Kidney epithelial cell (primary cell): Measurements from ENCODE around the gene NRP1. TPM values are rescaled to one million over a fixed set of nuclear protein-coding genes. Genes with fewer than 3 reads are reported as not detected.

Experiments used
- DNase-seq: peaks from one replicate; pipeline ENCODE4 v3.0.0-alpha.2; 2010; ENCODE audit warnings: low read depth
- H3K27me3 ChIP-seq: 2 replicates; pipeline ENCODE4 v1.6.0; 2011; ENCODE audit warnings: low read length; ENCODE audit not compliant: control insufficient read depth, insufficient read depth
- H3K36me3 ChIP-seq: 2 replicates; pipeline ENCODE4 v1.5.1; 2011; ENCODE audit warnings: low read length; ENCODE audit not compliant: control insufficient read depth, insufficient read depth
- H3K4me3 ChIP-seq: 2 replicates; pipeline ENCODE4 v1.5.1; 2011; ENCODE audit warnings: low read depth, mild to moderate bottlenecking, control low read depth, low read length
- CTCF ChIP-seq: IDR thresholded peaks from 2 replicates; pipeline ENCODE4 v1.5.1; 2011; ENCODE audit warnings: mild to moderate bottlenecking, moderate library complexity, low read length, control low read depth, inconsistent platforms; ENCODE audit not compliant: insufficient read depth, poor library complexity, severe bottlenecking
- total RNA-seq: library from RNA; depleted of rRNA; stranded (reverse); fragments of >200 nt; gene quantifications from 2 replicates; pipeline ENCODE4 v1.2.3, GENCODE V29; 2015

NRP1 gene
- total RNA-seq, 1 donor from 2014 or later: 72.6 TPM

- TF ChIP-seq CTCF: no peak
- no peaks in the 10 kb centered on the region for H3K27me3 ChIP-seq
- DNase-seq: no peak
- H3K36me3 ChIP-seq: no peaks in the 10 kb centered on the region
- no peak overlapping the region for H3K4me3 ChIP-seq
Observed at GRCh38 chr10:33376976-33377657, 42.6 kb upstream of the NRP1 start.

GRCh38 chr10:33376476-33376875 lies 42.0 kb upstream of the NRP1 start:
- H3K36me3 ChIP-seq: no peaks in the 10 kb centered on the region
- no peak for TF ChIP-seq CTCF
- no peak for DNase-seq
- H3K27me3 ChIP-seq: no peaks in the 10 kb centered on the region
- no peak overlapping the region for H3K4me3 ChIP-seq

DNA sequence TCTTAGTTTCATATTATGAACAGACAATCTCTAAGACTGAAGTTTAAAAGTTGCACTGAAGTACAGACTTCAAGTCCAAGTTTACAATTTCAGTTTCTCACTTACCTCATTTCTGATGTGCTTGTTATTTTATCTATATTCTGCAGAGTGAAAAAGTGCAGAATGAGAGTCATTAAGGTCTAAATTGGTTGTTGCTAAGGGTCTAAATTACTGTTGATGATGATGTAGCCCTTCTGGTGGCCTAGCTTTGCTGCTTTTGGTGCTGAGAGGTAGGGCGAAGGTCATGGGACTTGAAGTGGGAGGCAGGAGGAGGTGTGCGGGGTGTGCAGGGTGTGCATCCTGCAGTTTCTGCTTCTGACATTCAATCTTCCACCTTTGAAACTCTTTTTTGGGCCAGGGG lies 38.8 kb upstream of the NRP1 start:
- Histone ChIP-seq H3K27me3 (no peaks in the 10 kb centered on the region), H3K36me3 (no peaks in the 10 kb centered on the region), H3K4me3 (no peak overlapping the region)
- no peak for DNase-seq
- TF ChIP-seq CTCF: no peak

DNA sequence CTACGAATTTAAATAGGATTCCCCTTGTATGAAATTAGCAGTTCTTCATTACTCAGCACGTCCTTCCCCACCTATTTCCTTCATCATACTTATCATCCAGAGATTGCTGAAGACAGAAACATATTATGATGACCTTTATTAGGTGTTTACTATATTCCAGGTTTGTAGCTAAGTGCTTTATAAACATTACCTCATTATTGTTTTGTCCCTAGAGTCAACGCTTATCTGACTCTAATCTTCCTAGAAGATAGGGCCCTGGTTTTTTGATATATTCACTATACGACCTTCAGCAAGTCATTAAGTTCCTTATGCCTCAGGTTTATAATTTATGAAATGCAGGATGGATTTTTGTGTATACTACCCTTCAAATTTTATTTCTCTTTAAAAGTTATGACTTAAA lies 36.8 kb upstream of the NRP1 start:
- H3K4me3 ChIP-seq: no peak overlapping the region
- H3K27me3 ChIP-seq: no peaks in the 10 kb centered on the region
- no peak for DNase-seq
- H3K36me3 ChIP-seq: no peaks in the 10 kb centered on the region
- no peak for TF ChIP-seq CTCF

DNA sequence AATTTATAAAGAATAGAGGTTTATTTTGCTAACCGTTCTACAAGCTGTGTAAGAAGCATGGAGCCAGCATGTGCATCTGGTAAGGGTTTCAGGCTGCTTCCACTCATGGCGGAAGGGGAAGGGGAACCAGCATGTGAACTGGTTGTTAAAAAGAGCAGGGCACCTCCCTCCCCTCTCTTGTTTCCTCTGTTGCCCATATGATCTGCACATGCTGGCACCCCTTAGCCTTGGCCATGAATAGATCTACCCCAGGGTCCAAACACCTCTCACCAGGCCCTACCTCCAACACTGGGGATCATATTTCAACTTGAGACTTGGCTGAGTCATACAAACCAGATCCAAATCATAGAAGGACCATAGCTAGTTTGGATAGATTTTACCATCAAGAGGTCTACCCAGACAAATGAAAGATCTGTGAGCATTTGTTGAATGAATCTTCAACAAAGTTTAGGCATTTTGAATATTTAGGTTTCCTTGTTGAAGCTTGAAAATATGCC lies 36.0 kb upstream of the NRP1 start:
- no peak for TF ChIP-seq CTCF
- Histone ChIP-seq H3K27me3 (no peaks in the 10 kb centered on the region), H3K4me3 (no peak overlapping the region), H3K36me3 (no peaks in the 10 kb centered on the region)
- no peak for DNase-seq

DNA sequence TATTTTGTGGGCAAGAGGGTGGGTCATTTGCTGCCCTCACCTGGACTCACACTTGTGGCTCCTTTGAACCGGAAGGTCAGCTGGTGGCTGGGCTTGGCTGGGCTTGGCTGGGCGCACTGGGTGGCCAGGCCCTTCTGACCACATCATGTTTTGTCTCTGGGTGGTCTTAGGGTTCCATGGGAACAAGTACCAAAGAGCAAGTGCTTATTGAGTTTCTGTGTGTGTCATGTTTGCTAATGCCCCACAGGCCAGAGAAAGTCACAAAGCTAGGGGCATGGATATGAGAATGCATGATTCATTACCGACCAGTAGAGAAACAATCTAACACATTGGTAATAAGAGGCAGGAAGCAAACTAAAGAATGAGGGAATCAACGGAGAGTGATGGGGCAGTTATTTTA lies 33.6 kb upstream of the NRP1 start:
- TF ChIP-seq CTCF: no peak
- no peaks in the 10 kb centered on the region for H3K27me3 ChIP-seq
- H3K36me3 ChIP-seq: no peaks in the 10 kb centered on the region
- no peak for DNase-seq
- H3K4me3 ChIP-seq: no peak overlapping the region
